CD8-positive, alpha-beta memory T cell (primary cell): ENCODE results near the gene TCF4. TPM values are rescaled to one million over a fixed set of nuclear protein-coding genes. Genes with fewer than 3 reads are reported as not detected.

Experiments
- CTCF ChIA-PET: fragments of 350-600 bp; sonication (Branson Sonifier 250); formaldehyde crosslinking; loops from one replicate; lab custom pipeline; 2021; ENCODE audit warnings: antibody characterized with exemption; lab: Charles Lee
- POLR2A ChIA-PET: fragments of 350-600 bp; sonication (Branson Sonifier 250); formaldehyde crosslinking; loops from one replicate; lab custom pipeline; 2021; ENCODE audit warnings: antibody characterized with exemption; lab: Charles Lee
- DNase-seq, 5 donors: peaks; one replicate each; pipeline versions ENCODE4 v3.0.0 to v3.0.0-alpha.2; 2020 to 2022; ENCODE audit warnings: mixed read lengths in 1 of 5
- H3K27ac ChIP-seq: one replicate; pipeline ENCODE4 v1.7.0; 2013; ENCODE audit warnings: low read depth, mild to moderate bottlenecking, low read length, moderate library complexity
- H3K27me3 ChIP-seq: 2 replicates; pipeline ENCODE4 v1.7.0; 2013; ENCODE audit warnings: low read length, mild to moderate bottlenecking; ENCODE audit not compliant: insufficient read depth, poor library complexity, severe bottlenecking
- H3K36me3 ChIP-seq: 2 replicates; pipeline ENCODE4 v1.7.0; 2013; ENCODE audit warnings: mild to moderate bottlenecking, low read length, moderate library complexity; ENCODE audit not compliant: insufficient read depth
- H3K4me1 ChIP-seq: 2 replicates; pipeline ENCODE4 v1.7.0; 2013; ENCODE audit warnings: mild to moderate bottlenecking, low read length, moderate library complexity; ENCODE audit not compliant: insufficient read depth
- H3K4me3 ChIP-seq: 2 replicates; pipeline ENCODE4 v1.7.0; 2013; ENCODE audit warnings: mild to moderate bottlenecking, low read length
- H3K9me3 ChIP-seq: 2 replicates; pipeline ENCODE4 v1.7.0; 2013; ENCODE audit warnings: mild to moderate bottlenecking, low read length
- H3K27ac Mint-ChIP-seq, 8 donors: one replicate each; pipeline ENCODE4 v1.8.0; 2020 to 2021; ENCODE audit warnings: mixed read lengths in 8 of 8, mild to moderate bottlenecking in 6 of 8, inconsistent platforms in 3 of 8, moderate library complexity in 3 of 8
- H3K27me3 Mint-ChIP-seq, 2 donors: one replicate each; pipeline ENCODE4 v1.8.0; 2020 to 2021; ENCODE audit warnings: mixed read lengths in 2 of 2, mild to moderate bottlenecking in 1 of 2, moderate library complexity in 1 of 2
- H3K36me3 Mint-ChIP-seq, 3 donors: one replicate each; pipeline ENCODE4 v1.8.0; 2020 to 2021; ENCODE audit warnings: mixed read lengths in 3 of 3, inconsistent platforms in 1 of 3, mild to moderate bottlenecking in 1 of 3
- H3K4me1 Mint-ChIP-seq, 3 donors: one replicate each; pipeline ENCODE4 v1.8.0; 2020 to 2021; ENCODE audit warnings: mixed read lengths in 3 of 3, inconsistent platforms in 1 of 3, mild to moderate bottlenecking in 1 of 3
- H3K4me3 Mint-ChIP-seq, 7 donors: one replicate each; pipeline ENCODE4 v1.8.0; 2020 to 2021; ENCODE audit warnings: mixed read lengths in 7 of 7, mild to moderate bottlenecking in 6 of 7, moderate library complexity in 4 of 7, inconsistent platforms in 2 of 7
- H3K9me3 Mint-ChIP-seq, 5 donors: one replicate each; pipeline ENCODE4 v1.8.0; 2020 to 2022; ENCODE audit warnings: mixed read lengths in 5 of 5, mild to moderate bottlenecking in 3 of 5, moderate library complexity in 2 of 5, inconsistent platforms in 1 of 5
- polyA plus RNA-seq: library from polyadenylated mRNA; unstranded; fragments of 300-500 nt; fragmentation: Illumina TruSeq; gene quantifications from one replicate; pipeline ENCODE4 v1.2.3, GENCODE V29; 2021
- total RNA-seq, 2 experiments: library from RNA; stranded (reverse); gene quantifications; one replicate each; pipeline ENCODE4 v1.2.3, GENCODE V29; 2021

TCF4 gene
- total and polyA plus RNA-seq, 3 experiments from 2014 or later, result 0.18 to 0.62 (median 0.47) TPM

GRCh38 chr18:55289048-55289447, 298.9 kb downstream of the TCF4 start:
- Histone ChIP-seq H3K4me3 (no peak overlapping the region), H3K36me3 (no peaks in the 10 kb centered on the region), H3K27ac (no peak overlapping the region), H3K27me3 (no peaks in the 10 kb centered on the region), H3K9me3 (no peaks in the 10 kb centered on the region), H3K4me1 (no peaks in the 10 kb centered on the region)
- Mint-ChIP-seq H3K4me3 (no peak overlapping the region), H3K4me1 (no peaks in the 10 kb centered on the region), H3K36me3 (no peaks in the 10 kb centered on the region), H3K27me3 (no peaks in the 10 kb centered on the region), H3K9me3 (peaks cover 0 to 8% (median 3%) of the 10 kb centered on the region in 5 donors), H3K27ac (no peak overlapping the region)
- ChIA-PET CTCF (no interaction called here), POLR2A (no interaction called here)
- DNase-seq, result no peak

DNA sequence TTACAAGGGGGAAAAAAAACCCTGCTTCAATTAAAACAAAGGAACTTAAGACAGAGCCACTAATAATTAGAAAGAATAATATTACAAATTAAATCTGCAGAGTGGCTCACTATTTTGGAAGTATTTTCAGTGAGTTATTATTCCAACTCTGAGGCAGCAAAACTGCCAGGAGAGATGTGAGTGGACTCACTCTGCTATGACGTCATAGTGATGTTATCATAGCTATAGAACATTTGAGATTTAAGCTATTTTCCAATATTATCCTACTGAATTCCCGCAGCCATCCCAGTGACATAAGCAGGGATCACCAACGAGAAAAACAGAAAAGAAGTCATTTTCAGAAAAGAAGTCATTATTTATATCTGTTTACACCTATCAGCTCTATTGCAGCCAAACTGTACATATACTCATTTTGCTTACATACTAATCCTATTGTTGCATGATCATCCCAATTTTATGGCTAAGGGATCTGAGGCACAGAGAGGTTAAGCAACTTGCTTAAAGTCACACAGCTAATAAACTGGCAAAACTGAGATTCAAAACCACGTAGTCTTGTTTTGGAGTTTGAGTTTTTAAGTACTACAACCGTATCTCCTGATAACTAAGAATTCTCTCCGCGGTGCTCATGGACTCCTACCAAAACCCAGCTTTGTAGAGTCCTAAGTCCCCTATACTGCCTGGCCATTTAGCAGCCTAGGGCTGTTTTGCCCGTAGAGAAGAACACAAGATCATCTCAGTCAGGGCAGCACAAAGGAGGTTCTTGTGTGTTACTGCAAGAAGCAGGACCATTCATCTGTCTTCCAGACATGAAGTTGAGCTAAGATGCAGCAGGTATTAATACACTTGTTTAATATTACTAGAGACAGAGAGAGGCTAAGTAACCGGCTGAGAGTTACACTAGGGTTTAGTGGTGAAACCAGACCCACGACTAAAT, 299.8 kb downstream of the TCF4 start:
- peaks cover 0 to 4% (median 0%) of the 10 kb centered on the region in 5 donors for H3K9me3 Mint-ChIP-seq
- Histone ChIP-seq H3K4me3 (no peak overlapping the region), H3K27ac (no peak overlapping the region), H3K4me1 (no peaks in the 10 kb centered on the region), H3K36me3 (no peaks in the 10 kb centered on the region), H3K9me3 (no peaks in the 10 kb centered on the region), H3K27me3 (no peaks in the 10 kb centered on the region)
- no peak for DNase-seq
- no peak overlapping the region for H3K27ac Mint-ChIP-seq
- H3K4me3 Mint-ChIP-seq, result no peak overlapping the region
- no peaks in the 10 kb centered on the region for H3K27me3 Mint-ChIP-seq
- POLR2A ChIA-PET, result no interaction called here
- CTCF ChIA-PET, result no interaction called here
- no peaks in the 10 kb centered on the region for H3K4me1 Mint-ChIP-seq
- no peaks in the 10 kb centered on the region for H3K36me3 Mint-ChIP-seq

DNA sequence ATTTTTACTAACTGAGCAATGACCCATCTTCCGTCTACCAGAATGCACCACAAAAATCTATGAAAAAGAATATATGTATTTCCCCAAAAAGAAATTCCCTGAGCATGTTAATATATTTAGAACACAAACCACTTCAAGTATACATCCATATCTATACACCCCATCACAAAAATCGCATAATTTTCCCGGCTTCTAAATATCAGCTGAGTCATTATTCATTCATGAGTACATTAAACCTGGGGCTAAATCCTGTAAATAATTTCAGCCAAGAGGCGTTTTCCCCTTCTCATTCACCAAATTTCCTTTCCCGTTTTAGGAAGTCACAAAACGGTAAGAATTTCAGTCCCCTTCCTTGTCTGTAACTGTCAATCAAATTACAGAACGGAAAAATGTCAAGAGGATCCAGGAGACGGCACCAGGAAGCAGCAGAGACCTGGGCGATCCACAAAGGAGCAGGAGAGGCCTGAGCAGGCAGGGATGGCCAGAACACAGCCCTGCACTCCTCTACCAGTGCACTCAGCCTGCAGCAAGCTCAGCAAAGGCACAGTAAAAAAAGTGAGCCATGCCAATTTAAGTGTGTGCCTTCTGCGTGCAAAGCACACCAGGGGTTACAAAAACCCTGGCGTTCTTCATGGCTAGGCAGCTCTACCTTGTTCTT, 300.7 kb downstream of the TCF4 start:
- Histone ChIP-seq H3K9me3 (no peaks in the 10 kb centered on the region), H3K36me3 (no peaks in the 10 kb centered on the region), H3K27me3 (no peaks in the 10 kb centered on the region), H3K27ac (no peak overlapping the region), H3K4me3 (no peak overlapping the region), H3K4me1 (no peaks in the 10 kb centered on the region)
- H3K9me3 Mint-ChIP-seq, result no peaks in the 10 kb centered on the region
- DNase-seq, result no peak
- no peaks in the 10 kb centered on the region for H3K27me3 Mint-ChIP-seq
- H3K4me1 Mint-ChIP-seq, result no peaks in the 10 kb centered on the region
- H3K36me3 Mint-ChIP-seq, result no peaks in the 10 kb centered on the region
- POLR2A ChIA-PET, result no interaction called here
- H3K4me3 Mint-ChIP-seq, result no peak overlapping the region
- CTCF ChIA-PET, result no interaction called here
- H3K27ac Mint-ChIP-seq, result no peak overlapping the region

- Mint-ChIP-seq H3K27me3 (no peaks in the 10 kb centered on the region), H3K4me1 (no peaks in the 10 kb centered on the region), H3K9me3 (no peaks in the 10 kb centered on the region), H3K4me3 (no peak overlapping the region), H3K36me3 (no peaks in the 10 kb centered on the region), H3K27ac (no peak overlapping the region)
- ChIA-PET POLR2A (no interaction called here), CTCF (no interaction called here)
- H3K36me3 ChIP-seq, result no peaks in the 10 kb centered on the region
- no peak for DNase-seq
- H3K4me3 ChIP-seq, result no peak overlapping the region
- H3K4me1 ChIP-seq, result no peaks in the 10 kb centered on the region
- no peak overlapping the region for H3K27ac ChIP-seq
- no peaks in the 10 kb centered on the region for H3K9me3 ChIP-seq
- no peaks in the 10 kb centered on the region for H3K27me3 ChIP-seq
Measured at GRCh38 chr18:55286257-55286825, 301.7 kb downstream of the TCF4 start.

GRCh38 chr18:55284614-55285013, 303.4 kb downstream of the TCF4 start:
- no peaks in the 10 kb centered on the region for H3K9me3 Mint-ChIP-seq
- CTCF ChIA-PET, result no interaction called here
- Histone ChIP-seq H3K4me1 (no peaks in the 10 kb centered on the region), H3K9me3 (no peaks in the 10 kb centered on the region), H3K27me3 (no peaks in the 10 kb centered on the region), H3K4me3 (no peak overlapping the region), H3K27ac (no peak overlapping the region), H3K36me3 (no peaks in the 10 kb centered on the region)
- POLR2A ChIA-PET, result no interaction called here
- no peaks in the 10 kb centered on the region for H3K27me3 Mint-ChIP-seq
- no peaks in the 10 kb centered on the region for H3K4me1 Mint-ChIP-seq
- no peak overlapping the region for H3K4me3 Mint-ChIP-seq
- DNase-seq, result no peak
- H3K36me3 Mint-ChIP-seq, result no peaks in the 10 kb centered on the region
- H3K27ac Mint-ChIP-seq, result no peak overlapping the region

DNA sequence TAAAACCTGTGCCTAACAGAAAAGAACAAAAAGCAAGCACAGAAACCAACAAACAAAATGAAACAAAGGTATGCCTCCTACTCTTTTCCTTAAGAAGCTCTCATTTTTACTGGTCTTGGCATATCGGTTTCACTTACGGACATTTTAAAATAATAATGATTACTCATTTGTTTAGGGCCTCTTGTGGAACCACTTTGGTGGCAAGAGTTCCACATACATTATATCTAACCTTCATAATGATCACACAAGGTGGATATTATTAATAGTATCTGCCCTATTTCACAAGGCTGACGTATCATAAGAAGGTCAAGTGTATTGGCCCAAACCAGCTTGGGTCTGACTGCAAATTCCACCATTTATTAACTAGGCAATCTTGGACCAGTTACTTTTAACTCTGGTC, 304.7 kb downstream of the TCF4 start:
- no peak overlapping the region for H3K27ac Mint-ChIP-seq
- CTCF ChIA-PET, result no interaction called here
- Histone ChIP-seq H3K27me3 (no peaks in the 10 kb centered on the region), H3K4me1 (no peaks in the 10 kb centered on the region), H3K9me3 (no peaks in the 10 kb centered on the region), H3K27ac (no peak overlapping the region), H3K4me3 (no peak overlapping the region), H3K36me3 (no peaks in the 10 kb centered on the region)
- H3K36me3 Mint-ChIP-seq, result no peaks in the 10 kb centered on the region
- no peak overlapping the region for H3K4me3 Mint-ChIP-seq
- H3K9me3 Mint-ChIP-seq, result peaks cover 0 to 4% (median 0%) of the 10 kb centered on the region in 5 donors
- DNase-seq, result no peak
- H3K27me3 Mint-ChIP-seq, result no peaks in the 10 kb centered on the region
- H3K4me1 Mint-ChIP-seq, result no peaks in the 10 kb centered on the region
- POLR2A ChIA-PET, result no interaction called here

DNA sequence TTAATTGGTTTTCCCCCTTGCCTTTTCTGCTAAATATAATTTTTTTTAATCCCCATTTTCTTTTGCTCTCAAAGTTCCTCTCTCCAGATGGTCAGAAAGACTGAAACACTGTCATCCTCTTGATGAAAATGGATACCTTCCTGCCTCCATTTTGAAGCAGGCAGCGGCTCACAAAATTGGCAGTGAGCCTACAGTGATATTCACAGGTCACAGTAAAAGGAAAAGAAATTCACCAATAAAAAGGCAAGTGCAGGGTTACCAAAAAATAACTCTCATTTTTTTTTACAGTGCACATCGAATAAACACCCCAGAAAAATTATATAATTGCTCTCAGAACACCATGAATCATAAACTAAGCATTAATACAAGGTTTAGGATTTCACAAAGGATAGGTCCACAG, 307.5 kb downstream of the TCF4 start:
- Mint-ChIP-seq H3K9me3 (peaks cover 0 to 4% (median 0%) of the 10 kb centered on the region in 5 donors), H3K36me3 (no peaks in the 10 kb centered on the region), H3K27me3 (no peaks in the 10 kb centered on the region), H3K4me1 (no peaks in the 10 kb centered on the region), H3K27ac (no peak overlapping the region), H3K4me3 (no peak overlapping the region)
- Histone ChIP-seq H3K36me3 (no peaks in the 10 kb centered on the region), H3K4me1 (no peaks in the 10 kb centered on the region), H3K27me3 (no peaks in the 10 kb centered on the region), H3K4me3 (no peak overlapping the region), H3K27ac (no peak overlapping the region), H3K9me3 (no peaks in the 10 kb centered on the region)
- ChIA-PET POLR2A (no interaction called here), CTCF (no interaction called here)
- DNase-seq, result no peak
